ENCODE data around the gene MMP23B. TPM values are rescaled to one million over a fixed set of nuclear protein-coding genes. Genes with fewer than 3 reads are reported as not detected.
A peak's percentile ranks its signal among the peaks of the same experiment; 100 is the strongest.

MMP23B gene
- total RNA-seq, 1 donor from 2014 or later, result 0.92 TPM

DNA sequence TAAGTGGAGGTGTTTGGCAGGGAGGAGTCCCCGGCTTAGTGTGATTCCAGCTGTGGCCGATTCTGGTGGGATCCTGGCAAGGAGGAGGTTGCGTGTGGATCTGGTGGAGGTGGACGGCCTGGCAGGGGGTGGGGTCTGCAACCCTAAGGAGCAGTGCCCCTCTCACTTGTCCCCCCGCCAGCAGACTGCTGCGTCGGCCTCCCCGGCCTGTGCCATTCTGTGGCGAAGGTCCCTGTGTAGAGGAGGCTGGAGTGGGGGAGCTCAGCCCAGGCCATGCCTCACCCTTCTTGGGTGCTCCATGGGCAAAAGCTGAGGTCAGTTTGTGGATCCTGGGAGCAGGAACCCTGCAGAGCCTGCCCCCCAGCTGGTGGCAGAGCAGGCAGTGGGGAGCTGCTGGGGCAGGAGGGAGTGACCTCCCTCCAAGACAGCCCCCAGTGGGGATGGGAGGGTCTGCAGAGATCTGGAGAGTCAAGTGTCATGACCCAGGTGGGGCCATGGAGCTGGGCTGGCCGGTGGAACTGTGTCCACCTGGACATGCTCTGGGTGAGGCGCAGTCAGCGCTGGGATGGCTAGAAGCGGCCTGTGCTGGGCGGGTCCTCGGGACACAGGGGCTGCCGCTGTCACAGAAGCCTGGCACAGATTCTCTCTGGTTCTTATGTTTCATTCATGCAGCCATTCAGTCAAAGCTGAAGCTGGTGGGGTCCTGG, 11.4 kb upstream of the MMP23B start:
- no peak for ATAC-seq

DNA sequence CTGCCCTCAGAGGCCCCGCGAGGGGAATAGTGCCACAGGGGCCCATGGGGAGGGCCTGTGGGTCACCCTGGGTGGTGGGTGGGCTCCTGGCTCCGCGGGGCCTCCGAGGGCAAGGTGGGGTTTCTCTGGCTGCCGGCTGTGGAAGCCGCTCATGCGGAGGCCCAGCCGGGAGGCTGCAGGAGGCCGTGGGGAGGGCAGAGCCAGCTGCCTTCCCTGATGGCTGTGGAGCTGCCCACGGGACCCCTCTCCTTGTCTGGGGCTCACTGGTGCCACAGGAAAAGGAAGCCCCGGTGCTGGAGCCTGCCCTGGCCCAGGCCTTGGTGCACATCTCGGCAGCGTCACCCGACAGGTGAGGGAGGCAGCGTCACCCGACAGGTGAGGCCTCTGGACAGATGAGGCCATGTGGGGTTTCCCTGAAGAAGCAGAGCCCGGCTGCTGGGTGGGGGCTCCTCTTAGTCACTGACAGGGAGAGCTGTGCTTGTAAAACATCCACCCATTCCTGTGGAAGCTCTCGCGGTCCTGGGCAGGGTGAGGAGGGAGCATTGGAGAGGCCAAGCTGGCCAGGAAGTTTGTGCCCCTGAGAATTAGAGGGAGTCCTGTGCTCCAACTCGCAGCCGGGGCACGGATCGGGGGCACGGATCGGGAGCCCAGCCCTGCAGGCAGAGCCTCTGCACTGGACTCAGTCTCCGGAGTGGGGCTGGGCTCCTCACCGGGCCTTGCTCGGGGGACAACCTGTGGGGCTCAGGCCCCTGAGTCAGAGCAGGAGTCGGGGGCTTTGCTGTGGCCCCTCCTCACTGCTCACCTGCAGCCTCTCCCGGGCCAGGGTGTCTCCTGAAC, 10.6 kb upstream of the MMP23B start:
- ATAC-seq, result no peak

DNA sequence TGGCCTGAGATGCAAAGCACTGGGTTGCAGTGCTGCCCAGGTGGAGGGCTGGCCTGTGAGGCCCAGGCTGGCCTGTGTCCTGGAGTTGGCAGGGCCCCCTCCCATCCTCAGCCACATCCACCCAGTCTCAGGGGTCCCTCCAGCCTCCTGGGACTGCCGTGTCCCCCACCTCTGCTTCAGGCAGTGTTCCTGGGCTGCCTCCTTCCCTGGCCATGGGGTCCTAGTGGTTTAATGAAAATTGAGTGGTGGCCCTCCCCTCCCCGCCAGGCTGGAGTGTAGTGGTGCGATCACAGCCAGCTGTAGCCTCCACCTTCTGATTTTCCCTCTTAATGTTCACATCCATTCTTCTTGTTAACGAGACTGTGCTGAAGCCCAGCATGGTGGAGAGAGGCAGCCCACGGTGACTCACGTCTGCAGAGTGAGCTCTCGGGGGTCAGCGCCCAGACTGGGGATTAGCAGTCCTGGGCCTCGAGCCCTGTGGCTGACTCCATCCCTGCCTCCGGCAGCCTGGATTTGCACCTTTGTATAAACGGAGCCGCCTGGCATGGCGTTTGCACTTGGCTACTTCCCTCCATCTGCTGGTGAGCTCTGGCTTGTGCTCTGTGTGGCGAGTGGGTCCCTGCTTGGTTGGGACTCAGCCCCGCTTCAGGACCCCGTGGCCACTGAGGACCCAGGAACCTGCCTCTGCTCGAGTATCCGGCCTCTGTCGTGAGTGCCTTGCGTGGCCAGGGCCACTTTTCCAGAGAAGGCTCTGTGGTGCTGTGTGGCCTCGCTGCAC, 9.8 kb upstream of the MMP23B start:
- ATAC-seq, result no peak

DNA sequence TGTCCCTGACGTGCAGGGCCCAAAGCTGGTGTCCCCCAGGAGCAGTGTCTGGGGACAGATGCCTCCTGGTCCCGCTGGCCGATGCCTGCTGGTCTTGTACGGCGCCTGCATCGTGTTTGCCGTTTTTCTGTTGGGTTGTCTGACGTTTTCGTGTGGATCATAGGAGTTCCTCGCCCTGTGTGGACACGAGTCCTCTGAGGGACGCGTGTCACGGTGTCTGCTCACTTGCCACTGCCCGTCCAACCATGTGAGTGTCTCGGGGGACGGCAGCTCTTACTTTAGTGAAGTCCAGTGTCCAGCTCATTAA, 9.2 kb upstream of the MMP23B start:
- no peak for ATAC-seq

DNA sequence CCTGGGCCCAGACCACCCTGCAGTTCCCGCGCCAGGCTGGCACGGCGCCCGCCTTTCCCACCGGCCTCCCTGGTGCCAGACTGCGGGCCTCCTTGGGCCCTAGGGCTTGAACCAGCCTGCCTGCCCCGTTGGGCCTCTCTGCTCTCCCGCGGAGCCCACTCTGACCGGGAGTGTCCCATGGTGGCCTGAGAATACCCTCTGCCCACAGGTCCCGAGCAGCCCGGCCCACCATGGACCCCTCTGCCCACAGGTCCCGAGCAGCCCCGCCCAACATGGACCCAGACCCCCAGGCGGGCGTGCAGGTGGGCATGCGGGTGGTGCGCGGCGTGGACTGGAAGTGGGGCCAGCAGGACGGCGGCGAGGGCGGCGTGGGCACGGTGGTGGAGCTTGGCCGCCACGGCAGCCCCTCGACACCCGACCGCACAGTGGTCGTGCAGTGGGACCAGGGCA, 8.8 kb upstream of the MMP23B start:
- ATAC-seq, result no peak

DNA sequence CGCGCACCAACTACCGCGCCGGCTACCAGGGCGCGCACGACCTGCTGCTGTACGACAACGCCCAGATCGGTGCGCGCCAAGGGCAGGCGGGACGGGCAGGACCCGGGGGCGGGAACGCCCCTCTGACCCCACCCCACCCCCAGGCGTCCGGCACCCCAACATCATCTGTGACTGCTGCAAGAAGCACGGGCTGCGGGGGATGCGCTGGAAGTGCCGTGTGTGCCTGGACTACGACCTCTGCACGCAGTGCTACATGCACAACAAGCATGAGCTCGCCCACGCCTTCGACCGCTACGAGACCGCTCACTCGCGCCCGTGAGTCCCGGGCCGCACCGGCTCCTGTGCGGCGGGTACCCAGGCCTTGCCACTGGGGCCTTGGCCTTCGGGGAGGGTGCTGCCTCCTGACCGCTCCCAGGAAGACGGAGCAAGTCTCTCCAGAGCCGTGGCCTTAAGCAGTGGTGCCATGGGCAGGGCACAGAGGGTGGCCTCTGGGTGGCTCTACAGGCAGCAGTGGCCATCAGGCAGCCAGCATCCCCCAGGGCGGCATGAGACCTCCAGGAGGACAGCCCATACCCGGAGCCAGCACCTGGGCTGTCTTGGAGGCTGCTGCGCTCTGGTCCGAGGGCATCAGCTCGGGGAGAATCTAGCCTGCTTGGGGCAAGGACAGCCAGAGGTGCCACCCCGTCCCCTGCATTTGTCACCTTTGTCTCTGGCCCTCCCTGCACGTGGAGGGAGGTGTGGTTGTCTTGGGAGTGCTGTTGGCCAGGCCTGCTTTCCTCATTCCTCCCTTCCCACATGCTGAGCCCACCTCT, 8.1 kb upstream of the MMP23B start:
- no peak for ATAC-seq

DNA sequence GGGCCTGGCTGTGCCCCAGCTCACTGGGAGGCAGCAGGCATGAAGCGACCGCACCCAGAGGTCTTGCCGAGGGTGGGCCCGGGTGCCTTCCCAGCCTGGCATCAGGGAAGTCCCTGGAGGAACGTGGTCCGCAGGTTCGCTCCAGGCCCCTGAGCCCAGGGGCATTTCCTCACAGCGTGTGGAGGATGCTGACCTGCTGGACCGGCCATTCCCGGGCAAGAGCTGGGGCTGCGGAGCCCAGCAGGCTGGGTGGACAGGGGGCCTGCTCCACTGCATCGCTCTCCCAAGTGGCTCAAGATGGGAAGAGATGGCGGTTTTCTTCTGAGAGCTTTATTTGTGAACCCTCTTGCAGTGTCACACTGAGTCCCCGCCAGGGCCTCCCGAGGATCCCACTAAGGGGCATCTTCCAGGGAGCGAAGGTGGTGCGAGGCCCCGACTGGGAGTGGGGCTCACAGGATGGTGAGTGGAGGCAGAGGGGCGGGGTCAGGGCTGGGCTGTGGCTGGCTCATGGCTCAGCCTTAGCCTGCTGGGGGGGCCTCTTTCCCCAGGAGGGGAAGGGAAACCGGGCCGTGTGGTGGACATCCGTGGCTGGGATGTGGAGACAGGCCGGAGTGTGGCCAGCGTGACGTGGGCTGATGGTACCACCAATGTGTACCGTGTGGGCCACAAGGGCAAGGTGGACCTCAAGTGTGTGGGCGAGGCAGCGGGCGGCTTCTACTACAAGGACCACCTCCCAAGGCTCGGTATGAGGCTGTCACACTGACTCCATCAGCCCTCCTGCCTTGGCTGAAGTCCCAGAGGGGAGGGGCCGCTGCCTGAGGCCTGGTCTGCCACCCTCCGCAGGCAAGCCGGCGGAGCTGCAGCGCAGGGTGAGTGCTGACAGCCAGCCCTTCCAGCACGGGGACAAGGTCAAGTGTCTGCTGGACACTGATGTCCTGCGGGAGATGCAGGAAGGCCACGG, 7.2 kb upstream of the MMP23B start:
- ATAC-seq, result no peak

DNA sequence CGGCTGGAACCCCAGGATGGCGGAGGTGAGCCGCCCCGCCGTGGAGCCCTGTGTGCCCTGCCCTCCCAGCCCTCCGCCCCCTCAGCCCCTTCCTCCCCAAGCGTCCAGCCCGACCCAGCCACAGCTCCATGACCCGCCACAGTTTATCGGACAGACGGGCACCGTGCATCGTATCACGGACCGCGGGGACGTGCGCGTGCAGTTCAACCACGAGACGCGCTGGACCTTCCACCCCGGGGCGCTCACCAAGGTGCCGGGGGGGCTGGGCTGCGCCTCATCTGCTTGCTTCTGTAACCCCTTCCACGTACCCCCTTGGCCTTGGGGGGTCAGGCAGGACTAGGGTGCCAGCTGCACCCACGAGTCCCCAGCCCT, 6.6 kb upstream of the MMP23B start:
- ATAC-seq, result no peak

DNA sequence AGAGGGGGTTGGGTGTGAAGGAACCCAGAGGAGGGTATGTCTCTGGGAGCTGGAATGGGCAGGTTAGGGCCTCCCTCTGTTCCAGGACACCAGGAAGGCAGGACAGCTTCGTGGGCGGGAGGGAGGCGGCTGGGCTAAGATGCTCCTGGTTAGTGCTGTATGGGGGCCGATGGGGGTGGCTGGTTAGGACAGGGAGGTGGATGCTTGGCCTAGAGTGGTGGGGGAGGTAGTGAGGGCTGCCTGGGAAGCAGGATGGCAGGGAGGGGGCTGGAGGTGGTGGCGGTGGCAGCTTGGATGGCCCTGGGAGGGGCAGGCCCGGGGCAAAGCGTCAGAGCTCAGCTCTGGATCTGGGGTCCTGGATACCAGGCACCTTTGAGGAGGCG, 6.2 kb upstream of the MMP23B start:
- ATAC-seq, result no peak

DNA sequence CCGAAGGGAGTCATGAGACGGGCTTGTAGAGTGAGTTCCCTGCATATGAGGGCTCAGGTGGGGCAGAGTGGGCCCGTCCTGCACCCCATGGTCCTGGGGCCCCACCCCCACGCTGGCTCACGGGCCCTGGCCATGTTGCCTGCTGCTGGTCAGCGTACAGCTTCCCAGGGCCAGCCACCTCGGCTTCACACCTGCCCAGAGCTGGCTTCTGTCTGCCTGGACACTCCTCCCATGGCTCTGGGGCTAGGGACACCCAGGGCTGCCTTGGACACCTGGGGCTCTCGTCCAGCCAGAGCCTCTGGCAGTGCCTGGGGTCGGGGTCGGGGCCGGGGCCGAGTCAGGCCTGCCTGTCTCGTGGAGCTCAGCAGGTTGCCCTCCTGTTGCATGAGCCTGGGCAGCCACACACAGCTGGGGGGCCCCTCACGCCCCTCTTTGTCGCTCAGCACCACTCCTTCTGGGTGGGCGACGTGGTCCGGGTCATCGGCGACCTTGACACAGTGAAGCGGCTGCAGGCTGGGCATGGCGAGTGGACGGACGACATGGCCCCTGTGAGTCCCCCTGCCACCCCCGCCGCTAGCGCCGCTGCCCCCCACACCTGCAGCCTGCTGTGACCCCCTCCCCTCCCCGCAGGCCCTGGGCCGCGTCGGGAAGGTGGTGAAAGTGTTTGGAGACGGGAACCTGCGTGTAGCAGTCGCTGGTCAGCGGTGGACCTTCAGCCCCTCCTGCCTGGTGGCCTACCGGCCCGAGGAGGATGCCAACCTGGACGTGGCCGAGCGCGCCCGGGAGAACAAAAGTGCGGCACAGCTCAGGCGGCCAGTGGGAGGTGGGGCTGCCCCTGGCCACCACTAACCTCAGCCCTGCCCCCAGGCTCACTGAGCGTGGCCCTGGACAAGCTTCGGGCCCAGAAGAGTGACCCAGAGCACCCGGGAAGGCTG, 5.5 kb upstream of the MMP23B start:
- ATAC-seq, result no peak

DNA sequence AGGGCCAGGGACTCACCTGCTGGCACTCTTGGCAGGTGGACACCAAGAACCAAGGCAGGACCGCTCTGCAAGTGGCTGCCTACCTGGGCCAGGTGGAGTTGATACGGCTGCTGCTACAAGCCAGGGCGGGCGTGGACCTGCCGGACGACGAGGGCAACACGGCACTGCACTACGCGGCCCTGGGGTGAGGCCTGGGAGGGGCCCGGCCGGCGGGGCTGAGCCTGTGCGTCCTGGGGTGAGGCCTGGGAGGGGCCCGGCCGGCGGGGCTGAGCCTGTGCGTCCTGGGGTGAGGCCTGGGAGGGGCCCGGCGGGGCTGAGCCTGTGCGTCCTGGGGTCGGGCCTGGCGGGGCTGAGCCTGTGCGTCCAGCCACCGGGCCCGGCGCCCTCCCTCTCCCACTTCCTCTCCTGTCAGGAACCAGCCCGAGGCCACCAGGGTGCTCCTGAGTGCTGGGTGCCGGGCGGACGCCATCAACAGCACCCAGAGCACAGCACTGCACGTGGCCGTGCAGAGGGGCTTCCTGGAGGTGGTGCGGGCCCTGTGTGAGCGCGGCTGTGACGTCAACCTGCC, 4.6 kb upstream of the MMP23B start:
- ATAC-seq, result peak; percentile 81

DNA sequence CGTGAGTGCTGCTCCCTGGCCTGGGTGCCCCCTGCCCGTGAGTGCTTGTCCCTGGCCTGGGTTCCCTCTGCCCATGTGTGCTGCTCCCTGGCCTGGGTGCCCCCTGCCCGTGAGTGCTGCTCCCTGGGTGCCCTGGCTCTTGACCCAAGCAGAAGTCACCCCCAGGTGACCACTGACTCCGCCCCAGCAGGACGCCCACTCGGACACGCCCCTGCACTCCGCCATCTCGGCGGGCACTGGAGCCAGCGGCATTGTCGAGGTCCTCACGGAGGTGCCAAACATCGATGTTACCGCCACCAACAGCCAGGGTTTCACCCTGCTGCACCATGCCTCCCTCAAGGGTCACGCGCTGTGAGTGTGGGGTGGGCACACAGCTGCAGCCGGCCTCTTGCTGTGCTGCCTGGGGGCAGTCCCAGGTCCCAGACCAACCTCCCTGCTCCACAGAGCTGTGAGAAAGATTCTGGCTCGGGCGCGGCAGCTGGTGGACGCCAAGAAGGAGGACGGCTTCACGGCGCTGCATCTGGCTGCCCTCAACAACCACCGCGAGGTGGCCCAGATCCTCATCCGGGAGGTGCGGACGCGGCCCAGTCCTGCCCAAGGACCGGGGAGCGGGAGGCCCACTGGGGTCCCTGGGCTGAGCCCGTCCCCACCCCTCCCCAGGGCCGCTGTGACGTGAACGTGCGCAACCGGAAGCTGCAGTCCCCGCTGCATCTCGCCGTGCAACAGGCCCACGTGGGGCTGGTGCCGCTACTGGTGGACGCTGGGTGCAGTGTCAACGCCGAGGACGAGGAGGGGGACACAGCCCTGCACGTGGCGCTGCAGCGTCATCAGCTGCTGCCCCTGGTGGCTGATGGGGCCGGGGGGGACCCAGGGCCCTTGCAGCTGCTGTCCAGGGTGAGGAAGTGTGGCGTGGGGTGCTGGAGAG, 3.9 kb upstream of the MMP23B start:
- peak; percentile 5 for ATAC-seq

DNA sequence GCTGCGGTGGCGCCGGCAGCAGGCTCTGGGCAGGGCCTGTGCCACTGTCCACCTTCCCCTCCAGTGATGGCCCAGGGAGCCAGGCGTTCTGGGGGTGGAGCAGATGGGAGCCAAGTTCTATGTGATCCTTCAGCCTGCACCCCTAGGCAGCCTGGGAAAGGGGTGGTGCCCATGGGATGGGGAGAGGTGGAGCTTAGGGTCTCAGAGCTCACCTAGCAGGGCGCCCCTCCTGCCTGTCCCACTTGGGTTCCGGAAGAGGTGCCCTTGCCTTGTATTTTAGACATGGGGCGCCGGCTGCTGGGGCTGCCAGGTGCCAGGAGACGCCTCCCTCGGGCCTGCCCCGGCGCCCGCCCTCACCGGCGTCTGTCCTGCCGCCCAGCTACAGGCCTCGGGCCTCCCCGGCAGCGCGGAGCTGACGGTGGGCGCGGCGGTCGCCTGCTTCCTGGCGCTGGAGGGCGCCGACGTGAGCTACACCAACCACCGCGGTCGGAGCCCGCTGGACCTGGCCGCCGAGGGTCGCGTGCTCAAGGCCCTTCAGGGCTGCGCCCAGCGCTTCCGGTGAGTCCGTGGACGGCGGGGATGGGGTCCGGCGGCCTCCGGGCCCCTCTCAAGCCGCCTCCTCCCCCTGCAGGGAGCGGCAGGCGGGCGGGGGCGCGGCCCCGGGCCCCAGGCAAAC, 3.1 kb upstream of the MMP23B start:
- peak; percentile 52 for ATAC-seq

DNA sequence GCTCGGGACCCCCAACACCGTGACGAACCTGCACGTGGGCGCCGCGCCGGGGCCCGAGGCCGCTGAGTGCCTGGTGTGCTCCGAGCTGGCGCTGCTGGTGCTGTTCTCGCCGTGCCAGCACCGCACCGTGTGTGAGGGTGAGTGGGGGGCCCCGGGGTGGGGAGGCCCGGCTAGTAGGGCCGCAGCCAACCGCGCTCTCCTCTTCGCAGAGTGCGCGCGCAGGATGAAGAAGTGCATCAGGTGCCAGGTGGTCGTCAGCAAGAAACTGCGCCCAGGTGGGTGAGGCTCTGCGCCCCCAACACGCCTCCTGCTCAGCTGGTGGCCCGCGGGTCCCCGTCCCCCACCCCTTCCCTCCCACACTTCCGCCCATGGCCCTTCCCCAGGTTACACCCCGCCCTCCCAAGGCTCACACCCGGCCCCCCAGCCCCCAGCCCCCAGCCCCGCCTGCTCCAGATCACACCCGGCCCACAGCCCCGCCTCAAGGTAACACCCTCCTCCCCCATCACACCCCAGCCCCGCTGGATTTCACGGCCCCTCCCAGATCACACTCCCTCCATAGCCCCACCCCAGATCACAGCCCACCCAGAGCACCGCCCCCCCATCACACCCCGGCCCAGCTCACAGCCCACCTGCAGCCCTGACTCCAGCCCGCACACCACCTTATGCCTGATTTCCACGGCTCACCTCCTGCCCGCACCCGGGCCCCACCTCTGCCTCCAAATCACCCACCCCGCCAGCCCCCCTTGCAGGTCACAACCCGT, 2.4 kb upstream of the MMP23B start:
- no peak for ATAC-seq

DNA sequence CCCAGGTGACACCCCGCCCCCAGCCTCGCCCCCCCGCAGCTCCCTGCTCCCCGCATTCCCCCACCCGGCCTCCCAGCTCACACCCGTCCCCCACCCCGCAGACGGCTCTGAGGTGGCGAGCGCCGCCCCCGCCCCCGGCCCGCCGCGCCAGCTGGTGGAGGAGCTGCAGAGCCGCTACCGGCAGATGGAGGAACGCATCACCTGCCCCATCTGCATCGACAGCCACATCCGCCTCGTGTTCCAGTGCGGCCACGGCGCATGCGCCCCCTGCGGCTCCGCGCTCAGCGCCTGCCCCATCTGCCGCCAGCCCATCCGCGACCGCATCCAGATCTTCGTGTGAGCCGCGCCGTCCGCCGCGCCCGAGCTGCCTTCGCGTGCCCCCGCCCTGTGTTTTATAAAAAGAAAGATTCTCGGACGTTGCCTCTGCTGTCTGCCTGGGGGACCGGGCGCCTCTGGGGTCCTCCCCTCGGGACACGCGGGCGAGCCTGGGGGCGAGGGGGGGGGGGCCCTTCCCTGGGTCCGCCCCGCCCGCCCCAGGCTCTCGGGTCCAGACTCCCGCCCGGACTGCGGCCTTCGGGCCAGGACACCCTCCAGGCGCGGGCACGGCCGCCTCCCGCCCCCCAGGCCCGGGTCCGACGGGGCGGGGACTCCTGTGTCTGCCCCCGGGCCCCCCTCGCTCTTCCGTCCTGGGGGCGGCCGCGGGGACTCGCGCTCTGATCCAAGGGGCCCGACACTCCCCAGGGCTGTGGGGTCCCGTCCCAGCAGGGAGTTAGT, 1.6 kb upstream of the MMP23B start:
- ATAC-seq, result no peak

DNA sequence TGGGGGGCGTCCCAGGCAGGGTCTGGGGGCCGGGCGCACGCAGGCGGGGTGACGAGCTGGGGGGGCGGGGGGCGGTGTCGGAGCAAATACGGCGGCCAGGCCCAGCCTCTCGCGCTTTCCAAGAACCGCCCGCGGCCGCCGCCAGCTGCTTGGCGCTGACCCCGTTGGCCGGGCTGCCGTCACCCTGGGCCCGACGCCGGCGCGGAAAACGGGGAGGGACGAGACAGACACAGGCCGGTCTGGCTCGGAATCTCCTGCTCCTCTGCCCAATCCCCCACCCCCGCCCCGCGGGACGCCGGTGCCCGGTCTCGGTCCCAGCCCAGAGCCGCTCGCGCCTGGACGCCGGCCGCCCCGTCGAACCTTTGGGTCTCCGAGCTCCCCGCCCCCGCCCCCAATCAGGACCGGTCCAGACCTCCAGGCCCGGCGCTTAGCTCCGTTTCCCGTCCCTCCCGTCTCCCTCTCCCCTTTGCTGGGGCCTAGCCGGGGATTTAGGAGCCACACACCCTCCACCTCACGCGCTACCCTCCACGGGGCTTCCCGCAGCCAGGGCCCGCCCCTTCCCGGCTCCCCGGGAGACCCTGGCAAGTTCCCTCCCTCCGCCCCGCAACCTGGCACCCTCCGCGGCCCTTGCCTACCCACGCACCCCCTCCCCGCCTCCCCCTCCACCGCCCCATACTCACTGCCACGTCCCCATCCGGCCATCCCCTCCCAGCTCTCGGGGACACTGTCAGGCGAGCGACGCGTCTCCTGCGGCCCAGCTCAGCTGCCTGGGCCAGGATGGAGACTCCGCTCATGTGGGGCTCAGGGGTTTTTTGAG, 800 bp upstream of the MMP23B start:
- ATAC-seq, result no peak

Data from esophagus mucosa (tissue), 1 donor.